Endothelial cell (in vitro differentiated cells): Measurements from ENCODE around the gene RAPGEF2. TPM values are rescaled to one million over a fixed set of nuclear protein-coding genes. Genes with fewer than 3 reads are reported as not detected.
"Not testable (repeated sequence)": the region's sequence is repeated elsewhere in the genome, so short reads cannot be mapped to it uniquely, and the experiment has no call there.

ENCODE experiments used
- DNase-seq: peaks from one replicate; pipeline ENCODE4 v3.0.0; 2021; ENCODE audit warnings: low spot score
- H3K27ac Mint-ChIP-seq: one replicate; pipeline ENCODE4 v1.8.0; 2021; ENCODE audit warnings: mixed read lengths, inconsistent platforms; ENCODE audit not compliant: unreplicated experiment
- H3K27me3 Mint-ChIP-seq: one replicate; pipeline ENCODE4 v1.8.0; 2021; ENCODE audit warnings: mild to moderate bottlenecking, moderate library complexity, mixed read lengths, inconsistent platforms; ENCODE audit not compliant: unreplicated experiment
- H3K36me3 Mint-ChIP-seq: one replicate; pipeline ENCODE4 v1.8.0; 2021; ENCODE audit warnings: mild to moderate bottlenecking, low read depth, mixed read lengths, inconsistent platforms; ENCODE audit not compliant: unreplicated experiment
- H3K4me1 Mint-ChIP-seq: one replicate; pipeline ENCODE4 v1.8.0; 2021; ENCODE audit warnings: mild to moderate bottlenecking, mixed read lengths, inconsistent platforms; ENCODE audit not compliant: unreplicated experiment
- H3K4me3 Mint-ChIP-seq: one replicate; pipeline ENCODE4 v1.8.0; 2021; ENCODE audit warnings: mild to moderate bottlenecking, mixed read lengths, inconsistent platforms; ENCODE audit not compliant: unreplicated experiment
- H3K9me3 Mint-ChIP-seq: one replicate; pipeline ENCODE4 v1.8.0; 2021; ENCODE audit warnings: mixed read lengths, inconsistent platforms; ENCODE audit not compliant: unreplicated experiment
- total RNA-seq: library from RNA; stranded (reverse); fragmentation: NEBNext Ultra II Directional; extraction: Animal tissue kit (Norgen Biotek cat#: 25700); gene quantifications from one replicate; pipeline ENCODE4 v1.2.1, GENCODE V29; 2021; ENCODE audit not compliant: unreplicated experiment
- TF ChIP-seq, protein P1 (sequence below): fragments of 200-600 bp; sonication (generic); IDR thresholded peaks from one replicate; pipeline ENCODE4 v1.5.0; 2021; ENCODE audit warnings: antibody characterized with exemption; ENCODE audit not compliant: unreplicated experiment

Gene RAPGEF2
- total RNA-seq, 1 donor from 2014 or later, result 108 TPM

DNA sequence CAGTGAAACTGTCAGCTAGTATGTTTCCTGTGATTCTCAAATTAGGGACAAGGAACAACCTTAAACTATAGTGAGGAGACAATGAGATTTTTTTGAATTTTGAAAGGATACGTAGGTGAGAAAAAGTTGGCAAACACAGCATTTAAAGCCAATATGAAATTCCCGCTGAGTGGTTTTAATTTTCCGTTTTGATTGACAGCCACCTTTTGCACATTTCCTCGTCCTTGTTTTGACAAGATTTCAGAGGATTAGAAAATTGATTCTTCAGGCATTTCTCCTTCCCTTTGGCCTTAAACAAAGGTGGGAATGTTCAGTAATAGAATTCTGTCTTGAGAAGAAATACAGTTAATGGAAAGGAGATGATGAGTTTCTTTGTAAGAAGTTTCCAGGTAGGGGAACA, 52.2 kb downstream of the RAPGEF2 start:
- Mint-ChIP-seq H3K27me3 (no peaks in the 10 kb centered on the region), H3K4me1 (peaks cover 74% of the 10 kb centered on the region), H3K36me3 (no peaks in the 10 kb centered on the region), H3K27ac (peak overlapping the region; percentile 84), H3K9me3 (no peaks in the 10 kb centered on the region), H3K4me3 (no peak overlapping the region)
- DNase-seq, result no peak
- TF ChIP-seq, protein P1, sequence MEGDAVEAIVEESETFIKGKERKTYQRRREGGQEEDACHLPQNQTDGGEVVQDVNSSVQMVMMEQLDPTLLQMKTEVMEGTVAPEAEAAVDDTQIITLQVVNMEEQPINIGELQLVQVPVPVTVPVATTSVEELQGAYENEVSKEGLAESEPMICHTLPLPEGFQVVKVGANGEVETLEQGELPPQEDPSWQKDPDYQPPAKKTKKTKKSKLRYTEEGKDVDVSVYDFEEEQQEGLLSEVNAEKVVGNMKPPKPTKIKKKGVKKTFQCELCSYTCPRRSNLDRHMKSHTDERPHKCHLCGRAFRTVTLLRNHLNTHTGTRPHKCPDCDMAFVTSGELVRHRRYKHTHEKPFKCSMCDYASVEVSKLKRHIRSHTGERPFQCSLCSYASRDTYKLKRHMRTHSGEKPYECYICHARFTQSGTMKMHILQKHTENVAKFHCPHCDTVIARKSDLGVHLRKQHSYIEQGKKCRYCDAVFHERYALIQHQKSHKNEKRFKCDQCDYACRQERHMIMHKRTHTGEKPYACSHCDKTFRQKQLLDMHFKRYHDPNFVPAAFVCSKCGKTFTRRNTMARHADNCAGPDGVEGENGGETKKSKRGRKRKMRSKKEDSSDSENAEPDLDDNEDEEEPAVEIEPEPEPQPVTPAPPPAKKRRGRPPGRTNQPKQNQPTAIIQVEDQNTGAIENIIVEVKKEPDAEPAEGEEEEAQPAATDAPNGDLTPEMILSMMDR, result no peak

DNA sequence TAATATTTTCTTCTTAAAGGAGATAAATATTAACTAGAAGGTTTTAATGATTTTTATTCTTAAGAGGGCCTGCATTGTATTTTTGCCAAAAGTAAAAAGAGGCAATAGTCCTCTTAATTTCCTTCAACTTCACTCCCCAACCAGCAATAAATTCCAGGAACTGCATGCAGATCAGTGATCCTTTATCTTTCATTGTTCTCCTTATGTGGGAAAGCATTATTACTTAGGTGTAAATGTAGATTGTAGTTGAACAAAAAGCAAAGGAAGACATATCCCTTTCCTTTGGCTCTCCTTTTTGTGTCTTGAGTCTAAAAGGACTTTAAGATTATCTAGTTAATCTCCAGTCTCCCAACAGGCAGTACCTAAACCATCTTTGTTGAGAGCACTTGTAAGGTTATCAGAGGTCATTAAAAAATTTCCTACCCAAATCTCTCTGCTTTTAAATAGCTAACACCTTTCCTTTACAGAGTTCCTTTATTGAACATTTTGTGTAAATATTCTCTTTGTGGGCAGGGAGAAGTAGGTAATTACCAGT, 55.3 kb downstream of the RAPGEF2 start:
- Mint-ChIP-seq H3K9me3 (no peaks in the 10 kb centered on the region), H3K4me3 (no peak overlapping the region), H3K4me1 (peaks cover 71% of the 10 kb centered on the region), H3K27ac (peak overlapping the region; percentile 98), H3K36me3 (no peaks in the 10 kb centered on the region), H3K27me3 (no peaks in the 10 kb centered on the region)
- no peak for DNase-seq
- TF ChIP-seq, protein P1, result no peak

DNA sequence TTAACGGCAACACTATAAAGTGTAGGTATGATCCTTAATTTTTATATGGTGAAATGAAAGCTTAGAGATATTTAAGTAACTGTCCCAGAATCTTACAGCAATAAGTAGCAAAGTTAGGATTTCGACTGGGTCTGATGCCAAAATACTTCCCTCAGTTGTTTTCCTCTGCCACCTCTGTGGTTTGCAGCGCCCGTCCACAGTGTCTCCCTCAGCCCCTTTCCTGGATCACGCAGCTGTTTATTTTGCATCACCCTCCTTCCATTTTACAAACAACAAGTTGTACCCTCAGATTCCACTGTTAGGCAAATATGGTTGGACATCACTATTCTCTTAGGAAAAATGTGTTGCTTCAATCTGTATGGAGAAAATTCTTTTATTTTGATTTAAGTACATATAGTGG, 56.1 kb downstream of the RAPGEF2 start:
- Mint-ChIP-seq H3K27ac (peak overlapping the region; percentile 98), H3K9me3 (no peaks in the 10 kb centered on the region), H3K4me1 (peaks cover 70% of the 10 kb centered on the region), H3K36me3 (no peaks in the 10 kb centered on the region), H3K4me3 (peak overlapping the region; percentile 66), H3K27me3 (peaks cover 1% of the 10 kb centered on the region)
- DNase-seq, result no peak
- TF ChIP-seq, protein P1, result no peak

DNA sequence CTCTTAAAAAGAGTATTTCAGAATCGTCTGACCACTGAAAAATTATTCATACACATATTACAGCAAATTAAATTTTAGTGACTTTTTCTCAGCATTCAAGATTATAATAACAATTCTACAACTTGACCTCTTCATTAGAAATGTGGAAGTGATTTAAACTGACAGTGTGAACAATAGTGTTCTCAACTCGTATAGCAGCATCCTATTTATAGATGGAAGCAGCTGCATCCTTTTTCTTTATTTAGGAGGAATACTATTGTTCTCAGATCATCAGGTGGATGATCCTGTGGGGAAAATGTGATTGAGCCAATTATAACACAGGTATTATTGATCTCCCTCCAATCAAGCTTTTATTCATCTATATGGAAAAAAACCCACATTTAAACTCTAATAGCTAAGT, 56.7 kb downstream of the RAPGEF2 start:
- Mint-ChIP-seq H3K9me3 (no peaks in the 10 kb centered on the region), H3K4me1 (peaks cover 66% of the 10 kb centered on the region), H3K36me3 (no peaks in the 10 kb centered on the region), H3K27me3 (peaks cover 1% of the 10 kb centered on the region), H3K4me3 (no peak overlapping the region), H3K27ac (peak overlapping the region; percentile 90)
- TF ChIP-seq, protein P1, result no peak
- no peak for DNase-seq

DNA sequence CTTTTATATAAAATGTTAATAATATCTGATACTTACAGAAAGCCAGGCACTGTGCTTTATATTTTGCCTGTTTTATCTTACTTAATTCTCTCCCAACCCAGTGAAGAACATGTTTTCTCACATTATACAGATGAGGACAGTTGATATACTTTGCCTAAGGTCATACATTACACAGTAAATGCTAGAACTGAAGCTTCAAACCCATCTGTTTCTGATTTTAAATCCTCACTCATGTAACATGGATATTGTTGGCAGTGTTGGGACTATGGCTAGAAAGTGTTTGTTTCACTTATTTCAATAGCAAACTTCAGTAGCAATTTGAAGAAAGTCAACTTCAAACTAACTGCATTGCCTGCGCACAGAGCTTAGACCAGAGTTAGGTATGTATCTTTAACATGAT, 57.4 kb downstream of the RAPGEF2 start:
- no peaks in the 10 kb centered on the region for H3K9me3 Mint-ChIP-seq
- H3K4me3 Mint-ChIP-seq, result no peak overlapping the region
- TF ChIP-seq, protein P1, result no peak
- DNase-seq, result no peak
- H3K4me1 Mint-ChIP-seq, result peaks cover 60% of the 10 kb centered on the region
- H3K36me3 Mint-ChIP-seq, result no peaks in the 10 kb centered on the region
- peak overlapping the region; percentile 90 for H3K27ac Mint-ChIP-seq
- H3K27me3 Mint-ChIP-seq, result peaks cover 1% of the 10 kb centered on the region

DNA sequence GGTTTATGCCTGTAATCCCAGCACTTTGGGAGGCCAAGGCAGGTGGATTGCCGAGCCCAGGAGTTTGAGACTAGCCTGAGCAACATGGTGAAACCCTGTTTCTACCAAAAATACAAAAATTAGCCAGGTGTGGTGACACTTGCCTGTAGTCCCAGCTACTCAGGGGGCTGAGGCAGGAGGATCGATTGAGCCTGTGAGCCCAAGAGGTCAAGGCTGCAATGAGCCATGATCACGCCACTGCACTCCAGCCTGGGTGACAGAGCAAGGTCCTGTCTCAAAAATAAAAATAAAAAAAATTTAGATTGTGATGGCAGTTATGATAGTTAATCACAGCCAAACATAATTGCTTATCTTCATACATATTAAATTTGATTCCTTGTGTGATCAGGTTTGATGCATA, 58.6 kb downstream of the RAPGEF2 start:
- H3K27ac Mint-ChIP-seq, H3K9me3 Mint-ChIP-seq: not testable (repeated sequence)

More for the DNA sequence above, 58.6 kb downstream of the RAPGEF2 start:
- not testable (repeated sequence) for H3K27me3 Mint-ChIP-seq, H3K36me3 Mint-ChIP-seq, DNase-seq, H3K4me3 Mint-ChIP-seq
- H3K4me1 Mint-ChIP-seq, result peaks cover 58% of the 10 kb centered on the region
